GM12873 (cell line): ENCODE measurements around the gene MAD1L1.

Experiments
- CTCF ChIP-seq: IDR thresholded peaks from 2 replicates; pipeline ENCODE4 v1.5.1; 2012; ENCODE audit warnings: low read depth, mild to moderate bottlenecking, moderate library complexity, low read length, control low read depth; ENCODE audit not compliant: insufficient read depth; ENCODE audit errors: missing control alignments

Gene MAD1L1

GRCh38 chr7:1936531-1937251 lies 296.1 kb downstream of the MAD1L1 start:
- TF ChIP-seq CTCF, result no peak

GRCh38 chr7:1936006-1936310 lies 296.8 kb downstream of the MAD1L1 start:
- no peak for TF ChIP-seq CTCF

GRCh38 chr7:1935176-1936005 lies 297.4 kb downstream of the MAD1L1 start:
- TF ChIP-seq CTCF, result no peak

- no peak for TF ChIP-seq CTCF
Measured at GRCh38 chr7:1934756-1935155, 298.0 kb downstream of the MAD1L1 start.

- no peak for TF ChIP-seq CTCF
Measured at GRCh38 chr7:1934017-1934416, 298.7 kb downstream of the MAD1L1 start.

GRCh38 chr7:1933066-1933750 lies 299.5 kb downstream of the MAD1L1 start:
- TF ChIP-seq CTCF, result no peak

GRCh38 chr7:1931951-1932270 lies 300.8 kb downstream of the MAD1L1 start:
- no peak for TF ChIP-seq CTCF
